HFFc6 (cell line): ENCODE data around the gene HRH3. TPM values are rescaled to one million over a fixed set of nuclear protein-coding genes. Genes with fewer than 3 reads are reported as not detected.

ENCODE experiments used
- DNase-seq: peaks from one replicate; pipeline ENCODE4 v3.0.0-alpha.2; 2018
- H3K27ac Mint-ChIP-seq: 2 replicates; pipeline ENCODE4 v1.8.0; 2020; ENCODE audit warnings: mild to moderate bottlenecking, mixed read lengths
- H3K27me3 Mint-ChIP-seq: 2 replicates; pipeline ENCODE4 v1.8.0; 2021; ENCODE audit warnings: mild to moderate bottlenecking, moderate library complexity, mixed read lengths; ENCODE audit not compliant: insufficient read depth
- H3K36me3 Mint-ChIP-seq: 2 replicates; pipeline ENCODE4 v1.8.0; 2021; ENCODE audit warnings: low read depth, mixed read lengths
- H3K4me1 Mint-ChIP-seq: 2 replicates; pipeline ENCODE4 v1.8.0; 2020; ENCODE audit warnings: low read depth, mixed read lengths
- H3K4me3 Mint-ChIP-seq: 2 replicates; pipeline ENCODE4 v1.8.0; 2020; ENCODE audit warnings: mild to moderate bottlenecking, moderate library complexity, mixed read lengths
- H3K9me3 Mint-ChIP-seq: 2 replicates; pipeline ENCODE4 v1.8.0; 2020; ENCODE audit warnings: mild to moderate bottlenecking, mixed read lengths
- total RNA-seq, 6 experiments: library from RNA; stranded (reverse); fragmentation: NEBNext Ultra II Directional; extraction: Animal tissue kit (Norgen Biotek cat#: 25700); gene quantifications; 2 replicates in 1 of 6; 3 replicates in 5 of 6; pipeline ENCODE4 v1.2.3, GENCODE V29; 2021
- TF ChIP-seq, protein P1 (sequence below): fragments of 200-600 bp; sonication (generic); IDR thresholded peaks from 2 replicates; pipeline ENCODE4 v1.5.0; 2021; ENCODE audit warnings: antibody characterized with exemption, mild to moderate bottlenecking

The HRH3 gene
- total RNA-seq, 6 experiments from 2014 or later = not detected

- Mint-ChIP-seq H3K4me3 (no peak overlapping the region), H3K27ac (no peak overlapping the region), H3K27me3 (no peaks in the 10 kb centered on the region; the same call in 1 of the 2 replicates), H3K9me3 (no peaks in the 10 kb centered on the region), H3K36me3 (peaks cover 8% of the 10 kb centered on the region), H3K4me1 (peaks cover 18% of the 10 kb centered on the region)
- TF ChIP-seq, protein P1, sequence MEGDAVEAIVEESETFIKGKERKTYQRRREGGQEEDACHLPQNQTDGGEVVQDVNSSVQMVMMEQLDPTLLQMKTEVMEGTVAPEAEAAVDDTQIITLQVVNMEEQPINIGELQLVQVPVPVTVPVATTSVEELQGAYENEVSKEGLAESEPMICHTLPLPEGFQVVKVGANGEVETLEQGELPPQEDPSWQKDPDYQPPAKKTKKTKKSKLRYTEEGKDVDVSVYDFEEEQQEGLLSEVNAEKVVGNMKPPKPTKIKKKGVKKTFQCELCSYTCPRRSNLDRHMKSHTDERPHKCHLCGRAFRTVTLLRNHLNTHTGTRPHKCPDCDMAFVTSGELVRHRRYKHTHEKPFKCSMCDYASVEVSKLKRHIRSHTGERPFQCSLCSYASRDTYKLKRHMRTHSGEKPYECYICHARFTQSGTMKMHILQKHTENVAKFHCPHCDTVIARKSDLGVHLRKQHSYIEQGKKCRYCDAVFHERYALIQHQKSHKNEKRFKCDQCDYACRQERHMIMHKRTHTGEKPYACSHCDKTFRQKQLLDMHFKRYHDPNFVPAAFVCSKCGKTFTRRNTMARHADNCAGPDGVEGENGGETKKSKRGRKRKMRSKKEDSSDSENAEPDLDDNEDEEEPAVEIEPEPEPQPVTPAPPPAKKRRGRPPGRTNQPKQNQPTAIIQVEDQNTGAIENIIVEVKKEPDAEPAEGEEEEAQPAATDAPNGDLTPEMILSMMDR = no peak
- DNase-seq = no peak
Measured at GRCh38 chr20:62179162-62179504, 40.9 kb downstream of the HRH3 start.

- DNase-seq = no peak
- no peak overlapping the region for H3K4me3 Mint-ChIP-seq
- H3K27ac Mint-ChIP-seq = no peak overlapping the region
- TF ChIP-seq, protein P1 = no peak
- no peaks in the 10 kb centered on the region for H3K9me3 Mint-ChIP-seq
- H3K27me3 Mint-ChIP-seq = no peaks in the 10 kb centered on the region; the same call in 1 of the 2 replicates
- H3K36me3 Mint-ChIP-seq = peaks cover 8% of the 10 kb centered on the region
- H3K4me1 Mint-ChIP-seq = peaks cover 12% of the 10 kb centered on the region
Measured at GRCh38 chr20:62178316-62179161, 41.5 kb downstream of the HRH3 start.

- peaks cover 5% of the 10 kb centered on the region; the same call in 1 of the 2 replicates for H3K36me3 Mint-ChIP-seq
- H3K4me1 Mint-ChIP-seq = peaks cover 9% of the 10 kb centered on the region
- H3K4me3 Mint-ChIP-seq = no peak overlapping the region
- DNase-seq = no peak
- TF ChIP-seq, protein P1 = no peak
- no peaks in the 10 kb centered on the region for H3K9me3 Mint-ChIP-seq
- no peak overlapping the region for H3K27ac Mint-ChIP-seq
- no peaks in the 10 kb centered on the region for H3K27me3 Mint-ChIP-seq
Measured at GRCh38 chr20:62177307-62177706, 42.8 kb downstream of the HRH3 start.

DNA sequence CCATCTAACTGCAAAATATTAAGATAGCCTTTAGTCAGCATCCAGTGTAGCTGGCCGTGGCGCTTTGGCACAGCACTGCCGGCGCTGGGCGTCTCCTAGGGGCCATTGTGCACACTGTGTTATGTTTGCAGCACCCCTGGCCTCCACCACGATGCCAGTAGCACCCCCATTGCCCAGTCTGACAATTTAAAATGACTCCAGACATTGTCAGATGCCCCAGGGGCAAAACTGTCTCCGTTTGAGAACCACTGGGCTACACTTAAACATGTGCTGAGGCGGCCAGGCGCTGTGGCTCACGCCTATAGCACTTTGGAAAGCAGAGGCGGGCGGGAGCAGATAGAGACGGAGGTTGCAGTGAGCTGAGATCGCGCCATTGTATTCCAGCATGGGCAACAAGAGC is 43.2 kb downstream of the HRH3 start:
- no peaks in the 10 kb centered on the region for H3K27me3 Mint-ChIP-seq
- H3K36me3 Mint-ChIP-seq = peaks cover 5% of the 10 kb centered on the region; the same call in 1 of the 2 replicates
- no peaks in the 10 kb centered on the region for H3K9me3 Mint-ChIP-seq
- H3K27ac Mint-ChIP-seq = no peak overlapping the region
- no peak for DNase-seq
- H3K4me1 Mint-ChIP-seq = peaks cover 5% of the 10 kb centered on the region
- TF ChIP-seq, protein P1 = no peak
- H3K4me3 Mint-ChIP-seq = no peak overlapping the region

GRCh38 chr20:62175711-62176110 is 44.4 kb downstream of the HRH3 start:
- Mint-ChIP-seq H3K9me3 (no peaks in the 10 kb centered on the region), H3K36me3 (peaks cover 5% of the 10 kb centered on the region; the same call in 1 of the 2 replicates), H3K27ac (no peak overlapping the region), H3K4me3 (no peak overlapping the region), H3K27me3 (no peaks in the 10 kb centered on the region), H3K4me1 (no peaks in the 10 kb centered on the region)
- DNase-seq = no peak
- TF ChIP-seq, protein P1 = no peak
